Peyer's patch (tissue), 4 donors: ENCODE data around the gene RPLP2.

Experiments
- CTCF ChIP-seq, 6 experiments: fragments of 450-650 bp in 4 of 6; fragments of 200-600 bp in 2 of 6; sonication (generic) in 1 of 6; IDR thresholded peaks; one replicate each; pipeline ENCODE4 v1.5.1; 2017 to 2019; ENCODE audit warnings: antibody characterized with exemption in 6 of 6, mild to moderate bottlenecking in 3 of 6, moderate library complexity in 1 of 6
- POLR2A ChIP-seq, 2 donors: fragments of 450-650 bp; IDR thresholded peaks; one replicate each; pipeline ENCODE4 v1.5.1; 2017; ENCODE audit warnings: antibody characterized with exemption in 2 of 2, mild to moderate bottlenecking in 2 of 2, moderate library complexity in 2 of 2

GRCh38 chr11:765025-765801 is 44.6 kb upstream of the RPLP2 start:
- no peak for TF ChIP-seq POLR2A (IDR thresholded peaks at IDR 0.05)
- peak; percentile 58 to 76 (median 72) for TF ChIP-seq CTCF (IDR thresholded peaks at IDR 0.05)
